Heart left ventricle (tissue), 16 donors: Measurements from ENCODE around the gene CTSW. TPM values are rescaled to one million over a fixed set of nuclear protein-coding genes. Genes with fewer than 3 reads are reported as not detected.

Source experiments
- ATAC-seq, 4 donors: fragments of 200-7000 bp; cut with Tn5 transposase; one replicate each; pipeline ENCODE4 v1.9.1; 2020 to 2022; ENCODE audit warnings: moderate library complexity in 4 of 4, mild to moderate bottlenecking in 3 of 4, moderate number of reproducible peaks in 1 of 4
- DNase-seq, 5 donors: peaks; one replicate each; pipeline ENCODE4 v3.0.0-alpha.2; 2020
- H3K27ac ChIP-seq, 12 donors: fragments of 200-600 bp; sonication (generic) in 4 of 12; one replicate each; pipeline versions ENCODE4 v1.5.0 to v1.8.0; 2016 to 2022; ENCODE audit warnings: mild to moderate bottlenecking in 2 of 12
- H3K27me3 ChIP-seq, 9 donors: fragments of 200-600 bp; sonication (generic) in 2 of 9; one replicate each; pipeline versions ENCODE4 v1.5.1 to v1.8.0; 2016 to 2022; ENCODE audit warnings: mild to moderate bottlenecking in 3 of 9
- H3K36me3 ChIP-seq, 9 donors: fragments of 200-600 bp; sonication (generic) in 2 of 9; one replicate each; pipeline versions ENCODE4 v1.5.0 to v1.8.0; 2018 to 2022; ENCODE audit warnings: mild to moderate bottlenecking in 2 of 9
- H3K4me1 ChIP-seq, 12 donors: fragments of 200-600 bp; sonication (generic) in 4 of 12; one replicate each; pipeline versions ENCODE4 v1.5.0 to v1.8.0; 2016 to 2022; ENCODE audit warnings: mild to moderate bottlenecking in 3 of 12
- H3K4me3 ChIP-seq, 12 donors: fragments of 200-600 bp; sonication (generic) in 4 of 12; one replicate each; pipeline versions ENCODE4 v1.5.0 to v1.8.0; 2017 to 2022; ENCODE audit warnings: mild to moderate bottlenecking in 9 of 12, moderate library complexity in 4 of 12
- H3K9me3 ChIP-seq, 12 donors: fragments of 200-600 bp; sonication (generic) in 4 of 12; one replicate each; pipeline versions ENCODE4 v1.5.0 to v1.8.0; 2016 to 2022; ENCODE audit warnings: mild to moderate bottlenecking in 1 of 12
- CTCF ChIP-seq, 12 donors: fragments of 200-600 bp; sonication (generic) in 4 of 12; IDR thresholded peaks; one replicate each; pipeline versions ENCODE4 v1.5.0 to v1.8.0; 2018 to 2022; ENCODE audit warnings: antibody characterized with exemption in 12 of 12, mild to moderate bottlenecking in 5 of 12
- POLR2A ChIP-seq, 2 donors: fragments of 450-650 bp; IDR thresholded peaks; one replicate each; pipeline ENCODE4 v1.6.1; 2017; ENCODE audit warnings: antibody characterized with exemption in 2 of 2, mild to moderate bottlenecking in 2 of 2, moderate library complexity in 2 of 2
- WGBS, 4 donors: extraction: QIAGEN DNeasy Blood & Tissue Kit in 2 of 4; methylation state at CpG; one replicate each; pipeline versions ENCODE4 v1.1.5 to v1.1.7; 2013 to 2018; 5-methylcytosine and 5-hydroxymethylcytosine counted together
- intact Hi-C, 10 donors: fragments of 100-400 bp; cut with DNase I; formaldehyde crosslinking; loops; one replicate each; pipeline versions ENCODE4 v1.11.1 to v1.14.2; 2022
- polyA plus RNA-seq, 2 donors: library from polyadenylated mRNA; stranded (reverse); fragments of 200-250 nt; gene quantifications; one replicate each; pipeline ENCODE4 v1.2.3, GENCODE V29; 2013
- total RNA-seq, 9 donors: library from RNA; depleted of rRNA in 2 of 9; stranded (reverse); fragments of >200 nt in 2 of 9; fragmentation: NEBNext Ultra II Directional in 3 of 9; extraction: Animal tissue kit (Norgen Biotek cat#: 25700) in 3 of 9; gene quantifications; one replicate each; pipeline versions ENCODE4 v1.1.0 to v1.2.4, GENCODE V29; 2016 to 2023
- donor health status: ischemic (EF 13 %, LVEDD 7.1; RV severe dilation, severe dysfunction).
- donor health status: healthy with polysubstance abuse.
- donor health status: DM: no; HTN: yes; CAD: no.
- donor health status: DM: no; HTN: no; CAD: no.
- donor health status: ischemic (EF 25% LVEDD 6.9; RV normal size, moderate dysfunction).
- donor health status: ischemic (EF 25% LVEDD 5.7; RV mildly dilated, moderate dysfunction).
- donor health status: healthy.
- donor health status: DM: yes; HTN: yes; CAD: no.
- donor health status: ischemic (EF 35%, LVEDD 5.7; RV mildly dilated, moderate dysfunction).
- donor health status: nonischemic (EF 11% LVEDD 7.7; RV severe dilation, severe dysfunction).
- donor health status: DM: yes; HTN: yes; CAD: no.
- donor health status: PGD.
- donor health status: ischemic (EF 29% LVEDD 5.4; RV normal size, mild dysfunction).
- donor health status: nonischemic (EF 23%, LVEDD 6.1; RV moderate dilation, normal function).

CTSW gene
- total and polyA plus RNA-seq, 11 donors = 0.16 to 9.4 (median 0.84) TPM; not detected in 1

- Histone ChIP-seq H3K27me3 (peaks cover 0 to 15% (median 0%) of the 10 kb centered on the region in 9 donors), H3K4me1 (peaks cover 9 to 63% (median 43%) of the 10 kb centered on the region in 12 donors), H3K4me3 (no peak overlapping the region), H3K27ac (no peak overlapping the region), H3K36me3 (no peaks in the 10 kb centered on the region), H3K9me3 (no peaks in the 10 kb centered on the region)
- TF ChIP-seq CTCF (IDR thresholded peaks at IDR 0.05) (no peak), POLR2A (IDR thresholded peaks at IDR 0.05) (no peak)
- ATAC-seq (no peak), DNase-seq (peak in 1 of 5 donors; percentile 51)
- intact Hi-C loops = no loop called here
- WGBS, 4 donors = 93 to 97% (median 95%) methylated on average over 12 to 14 of the region's 14 CpGs
These were observed 16.7 kb downstream of the CTSW start for GRCh38 chr11:65896034-65896999.

GRCh38 chr11:65897020-65897471 lies 17.4 kb downstream of the CTSW start:
- WGBS, 4 donors = 93 to 95% (median 94%) methylated on average over 4 of the region's 4 CpGs
- no peak for ATAC-seq
- TF ChIP-seq POLR2A (IDR thresholded peaks at IDR 0.05) (no peak), CTCF (IDR thresholded peaks at IDR 0.05) (no peak)

GRCh38 chr11:65898656-65899355 lies 19.2 kb downstream of the CTSW start:
- 24 to 60% (median 32%) methylated on average over 13 to 28 of the region's 28 CpGs for WGBS, 4 donors
- H3K27ac ChIP-seq = peak overlapping the region in 5 of 12 donors; percentile 63 to 82 (median 69)

More at GRCh38 chr11:65897020-65897471, 17.4 kb downstream of the CTSW start:
- peaks cover 7 to 56% (median 40%) of the 10 kb centered on the region in 12 donors for H3K4me1 ChIP-seq
- no peak for DNase-seq
- peaks cover 0 to 15% (median 0%) of the 10 kb centered on the region in 9 donors for H3K27me3 ChIP-seq
- no peak overlapping the region for H3K27ac ChIP-seq
- no peak overlapping the region for H3K4me3 ChIP-seq
- intact Hi-C loops = no loop called here
- no peaks in the 10 kb centered on the region for H3K9me3 ChIP-seq
- H3K36me3 ChIP-seq = no peaks in the 10 kb centered on the region

More at GRCh38 chr11:65898656-65899355, 19.2 kb downstream of the CTSW start:
- Histone ChIP-seq H3K36me3 (no peaks in the 10 kb centered on the region), H3K4me1 (peaks cover 0 to 38% (median 24%) of the 10 kb centered on the region in 12 donors), H3K27me3 (peaks cover 0 to 15% (median 0%) of the 10 kb centered on the region in 9 donors), H3K9me3 (no peaks in the 10 kb centered on the region), H3K4me3 (peak overlapping the region; percentile 41 to 81 (median 61))
- ATAC-seq (no peak), DNase-seq (no peak)
- intact Hi-C loops = no loop called here
- TF ChIP-seq CTCF (IDR thresholded peaks at IDR 0.05) (no peak), POLR2A (IDR thresholded peaks at IDR 0.05) (no peak)
